Small intestine (tissue), 7 donors: ENCODE results near the gene ADAMTS20. TPM values are rescaled to one million over a fixed set of nuclear protein-coding genes. Genes with fewer than 3 reads are reported as not detected.

Experiments used
- DNase-seq, 2 donors: peaks; one replicate each; pipeline versions ENCODE4 v3.0.0 to v3.0.0-alpha.2; 2013
- FAIRE-seq: peaks from 2 replicates; lab custom pipeline; 2012; peaks lifted over from hg19 to GRCh38; lab: Jason Lieb, UNC
- H3K27ac ChIP-seq, 3 donors: one replicate each; pipeline ENCODE4 v1.5.1; 2013; ENCODE audit warnings: low read length in 2 of 3, mild to moderate bottlenecking in 2 of 3, control low read depth in 1 of 3, inconsistent platforms in 1 of 3, low read depth in 1 of 3, moderate library complexity in 1 of 3
- H3K27me3 ChIP-seq, 3 donors: one replicate each; pipeline ENCODE4 v1.6.1; 2013; ENCODE audit warnings: low read length in 3 of 3, inconsistent platforms in 1 of 3; ENCODE audit not compliant: control insufficient read depth in 3 of 3, insufficient read depth in 3 of 3
- H3K36me3 ChIP-seq, 3 donors: one replicate each; pipeline ENCODE4 v1.6.1; 2013; ENCODE audit warnings: low read length in 3 of 3, inconsistent platforms in 1 of 3, low read depth in 1 of 3, mild to moderate bottlenecking in 1 of 3, moderate library complexity in 1 of 3; ENCODE audit not compliant: control insufficient read depth in 3 of 3, insufficient read depth in 2 of 3
- H3K4me1 ChIP-seq, 3 donors: one replicate each; pipeline ENCODE4 v1.6.1; 2013; ENCODE audit warnings: low read length in 2 of 3, inconsistent platforms in 1 of 3, low read depth in 1 of 3, mild to moderate bottlenecking in 1 of 3, moderate library complexity in 1 of 3; ENCODE audit not compliant: control insufficient read depth in 3 of 3, insufficient read depth in 2 of 3
- H3K4me3 ChIP-seq, 3 donors: one replicate each; pipeline ENCODE4 v1.5.1; 2013; ENCODE audit warnings: low read length in 3 of 3, control low read depth in 1 of 3, inconsistent platforms in 1 of 3, low read depth in 1 of 3, mild to moderate bottlenecking in 1 of 3, moderate library complexity in 1 of 3
- H3K9me3 ChIP-seq, 2 donors: one replicate each; pipeline ENCODE4 v1.6.1; 2013; ENCODE audit warnings: low read depth in 1 of 2, low read length in 1 of 2; ENCODE audit not compliant: control insufficient read depth in 2 of 2, insufficient read depth in 1 of 2
- WGBS, 3 donors: extraction: QIAGEN DNeasy Blood & Tissue Kit; methylation state at CpG; one replicate each; pipeline ENCODE4 v1.1.7; 2013; 5-methylcytosine and 5-hydroxymethylcytosine counted together
- polyA plus RNA-seq, 4 donors: library from polyadenylated mRNA; stranded (reverse) in 3 of 4; unstranded in 1 of 4; fragments of 200-250 nt in 3 of 4; fragments of 120-200 nt in 1 of 4; gene quantifications; one replicate each; pipeline versions ENCODE4 v1.2.1 to v1.2.3, GENCODE V29; 2013
- donor health status: healthy with polysubstance abuse.
- donor health status: control.
- donor health status: control.
- donor health status: Bipolar disorder and iron deficiency.
- donor health status: healthy.

Gene ADAMTS20
- polyA plus RNA-seq, 4 donors, result not detected

DNA sequence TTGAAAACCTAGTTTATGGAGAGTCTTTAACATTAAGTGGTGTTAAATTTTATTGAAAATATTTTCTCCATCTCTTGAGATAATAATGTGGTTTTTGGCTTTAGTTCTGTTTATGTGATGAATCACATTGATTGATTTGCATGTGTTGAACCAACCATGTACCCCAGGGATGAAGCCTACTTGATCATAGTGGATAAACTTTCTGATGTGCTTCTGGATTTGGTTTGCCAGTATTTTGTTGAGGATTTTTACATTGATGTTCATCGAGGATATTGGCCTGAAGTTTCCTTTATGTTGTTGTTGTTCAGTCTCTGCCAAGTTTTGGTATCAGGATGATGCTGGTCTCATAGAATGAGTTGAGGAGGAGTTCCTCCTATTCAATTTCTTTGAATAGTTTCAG is 222.6 kb downstream of the ADAMTS20 start:
- 56 to 78% (median 77%) methylated on average over 1 of the region's 1 CpG for WGBS, 3 donors
- Histone ChIP-seq H3K9me3 (no peaks in the 10 kb centered on the region), H3K27me3 (no peaks in the 10 kb centered on the region), H3K27ac (no peak overlapping the region), H3K36me3 (no peaks in the 10 kb centered on the region), H3K4me3 (no peak overlapping the region), H3K4me1 (no peaks in the 10 kb centered on the region)
- DNase-seq (no peak), FAIRE-seq (no peak)

DNA sequence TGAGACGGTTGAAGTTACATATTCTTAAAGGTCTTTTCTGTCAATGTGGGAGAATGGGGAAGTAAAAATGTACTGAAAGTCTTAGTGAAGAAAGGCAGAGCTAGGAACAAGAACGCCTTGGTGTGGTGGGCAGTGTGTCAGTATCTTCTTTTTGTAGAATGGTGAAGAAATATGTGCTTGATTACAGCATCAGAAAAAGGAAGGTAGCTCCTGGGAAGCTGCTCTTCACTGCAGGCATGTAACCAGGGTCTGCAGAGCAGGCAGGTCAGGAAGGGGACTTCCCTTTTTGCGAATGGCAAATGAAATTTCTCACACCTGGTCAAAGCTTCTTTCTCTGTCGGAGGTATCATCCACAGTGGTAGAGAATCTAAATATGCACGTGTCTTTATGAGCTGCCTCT is 226.2 kb downstream of the ADAMTS20 start:
- FAIRE-seq (no peak), DNase-seq (no peak)
- WGBS, 3 donors, result 72 to 83% (median 77%) methylated on average over 5 of the region's 5 CpGs
- Histone ChIP-seq H3K4me1 (no peaks in the 10 kb centered on the region), H3K9me3 (no peaks in the 10 kb centered on the region), H3K27ac (no peak overlapping the region), H3K4me3 (no peak overlapping the region), H3K36me3 (no peaks in the 10 kb centered on the region), H3K27me3 (no peaks in the 10 kb centered on the region)

DNA sequence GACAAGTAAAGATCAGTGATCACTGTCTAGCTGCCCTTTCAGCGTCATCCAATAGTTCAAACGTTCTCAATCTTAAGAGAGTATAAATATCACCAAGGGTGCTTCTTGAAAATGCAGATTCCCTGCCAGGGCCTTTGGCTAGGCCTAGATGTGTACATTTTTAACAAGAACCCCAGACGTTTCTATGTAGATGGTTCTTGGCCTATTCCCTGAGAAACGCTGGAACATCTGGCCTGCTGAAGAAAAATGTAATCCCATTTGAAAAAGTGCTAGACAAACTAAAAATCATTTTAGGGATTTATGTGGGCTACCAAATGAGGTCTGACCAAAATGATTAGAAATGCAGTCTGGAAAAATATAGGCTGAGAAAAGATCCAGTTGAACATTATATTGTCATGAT is 231.7 kb downstream of the ADAMTS20 start:
- Histone ChIP-seq H3K27ac (no peak overlapping the region), H3K4me3 (no peak overlapping the region), H3K4me1 (no peaks in the 10 kb centered on the region), H3K27me3 (no peaks in the 10 kb centered on the region), H3K9me3 (no peaks in the 10 kb centered on the region), H3K36me3 (no peaks in the 10 kb centered on the region)
- no peak for FAIRE-seq
- no peak for DNase-seq
- WGBS, 3 donors, result 62 to 81% (median 68%) methylated on average over 4 of the region's 4 CpGs

DNA sequence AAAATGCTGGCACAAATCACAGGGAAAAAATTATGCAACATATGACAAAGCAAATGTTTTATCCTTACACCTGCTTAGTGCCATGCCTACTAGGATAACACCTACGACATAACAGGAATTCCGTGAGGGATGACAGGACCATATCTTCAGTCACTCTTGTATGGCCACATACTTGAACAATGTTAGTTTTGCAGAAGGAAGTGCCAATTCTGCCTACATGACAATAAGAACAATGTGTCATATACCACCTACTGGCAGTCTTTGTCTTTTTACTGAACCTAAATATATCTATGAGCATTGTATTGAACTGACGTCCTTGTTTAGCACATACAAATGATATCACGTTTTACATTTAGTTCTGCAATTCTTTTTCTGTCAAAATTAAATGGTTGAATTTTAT is 234.0 kb downstream of the ADAMTS20 start:
- FAIRE-seq, result no peak
- no peak overlapping the region for H3K4me3 ChIP-seq
- H3K27ac ChIP-seq, result no peak overlapping the region
- H3K27me3 ChIP-seq, result no peaks in the 10 kb centered on the region
- DNase-seq, result no peak
- 77 to 81% (median 79%) methylated on average over 4 of the region's 4 CpGs for WGBS, 3 donors
- H3K9me3 ChIP-seq, result no peaks in the 10 kb centered on the region
- H3K36me3 ChIP-seq, result no peaks in the 10 kb centered on the region
- H3K4me1 ChIP-seq, result no peaks in the 10 kb centered on the region

DNA sequence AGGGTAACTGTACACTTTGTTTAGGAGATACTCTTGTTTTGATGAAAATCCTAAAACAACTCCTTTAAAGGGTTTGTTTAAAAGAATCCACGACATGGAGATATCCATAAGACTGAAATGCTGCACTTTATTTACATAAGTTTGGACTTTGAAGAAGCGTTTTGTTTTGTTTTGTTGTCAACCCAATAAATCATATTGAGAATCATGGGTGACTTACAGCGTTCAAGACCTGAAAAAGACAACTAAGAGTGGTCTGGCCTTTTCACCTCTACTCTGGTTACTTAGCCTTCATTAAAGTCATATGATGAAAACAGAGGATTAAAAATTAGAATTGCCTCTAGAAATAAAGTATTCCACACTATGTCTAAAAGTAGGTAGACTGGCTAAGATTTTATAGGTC is 234.8 kb downstream of the ADAMTS20 start:
- DNase-seq, result no peak
- FAIRE-seq, result no peak
- Histone ChIP-seq H3K9me3 (no peaks in the 10 kb centered on the region), H3K4me1 (no peaks in the 10 kb centered on the region), H3K27ac (no peak overlapping the region), H3K27me3 (no peaks in the 10 kb centered on the region), H3K36me3 (no peaks in the 10 kb centered on the region), H3K4me3 (no peak overlapping the region)
- 41 to 61% (median 44%) methylated on average over 3 of the region's 3 CpGs for WGBS, 3 donors

DNA sequence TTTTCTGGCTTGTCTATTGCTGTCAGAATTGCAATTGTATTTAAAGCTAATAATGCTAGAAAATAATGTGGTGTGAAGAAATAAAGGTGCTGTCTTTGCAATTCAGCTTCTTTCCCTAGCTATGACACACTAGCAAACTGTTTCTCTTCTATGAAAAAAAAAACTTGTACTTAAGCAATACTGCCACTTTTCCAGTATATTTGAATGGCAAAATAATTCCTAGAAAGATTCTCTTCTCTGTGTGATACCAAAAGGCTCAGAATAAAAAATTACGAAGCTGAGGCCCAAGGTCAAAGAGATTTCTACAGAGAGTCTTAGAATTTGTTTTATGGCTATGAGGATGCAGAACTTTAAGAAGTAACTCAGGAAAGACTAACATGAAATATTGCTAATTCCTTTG is 235.5 kb downstream of the ADAMTS20 start:
- H3K27ac ChIP-seq, result no peak overlapping the region
- no peaks in the 10 kb centered on the region for H3K9me3 ChIP-seq
- H3K4me3 ChIP-seq, result no peak overlapping the region
- H3K27me3 ChIP-seq, result no peaks in the 10 kb centered on the region
- FAIRE-seq, result no peak
- no peaks in the 10 kb centered on the region for H3K36me3 ChIP-seq
- no peak for DNase-seq
- H3K4me1 ChIP-seq, result no peaks in the 10 kb centered on the region
- WGBS, 3 donors, result 51 to 67% (median 59%) methylated on average over 1 of the region's 1 CpG

DNA sequence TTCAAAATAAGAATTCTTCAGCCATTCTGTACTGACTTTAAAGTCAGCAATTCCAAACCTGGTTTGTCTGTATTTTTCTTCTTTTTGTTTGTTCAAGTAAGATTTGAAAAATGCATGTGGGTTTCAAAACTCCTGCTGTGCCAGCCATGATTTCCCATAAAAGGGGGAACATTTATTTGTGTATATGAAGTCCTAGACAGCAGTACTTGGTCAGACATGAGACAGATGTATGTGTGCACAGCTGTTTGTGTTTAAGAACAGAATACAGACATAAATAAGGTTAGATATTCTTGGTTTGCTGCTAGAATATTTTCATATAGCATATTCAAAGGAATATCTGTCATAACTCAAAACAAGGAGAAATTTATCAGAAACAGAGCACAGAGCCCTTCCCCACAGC is 236.0 kb downstream of the ADAMTS20 start:
- Histone ChIP-seq H3K36me3 (no peaks in the 10 kb centered on the region), H3K27ac (no peak overlapping the region), H3K4me3 (no peak overlapping the region), H3K9me3 (no peaks in the 10 kb centered on the region), H3K4me1 (no peaks in the 10 kb centered on the region), H3K27me3 (no peaks in the 10 kb centered on the region)
- FAIRE-seq (no peak), DNase-seq (no peak)

DNA sequence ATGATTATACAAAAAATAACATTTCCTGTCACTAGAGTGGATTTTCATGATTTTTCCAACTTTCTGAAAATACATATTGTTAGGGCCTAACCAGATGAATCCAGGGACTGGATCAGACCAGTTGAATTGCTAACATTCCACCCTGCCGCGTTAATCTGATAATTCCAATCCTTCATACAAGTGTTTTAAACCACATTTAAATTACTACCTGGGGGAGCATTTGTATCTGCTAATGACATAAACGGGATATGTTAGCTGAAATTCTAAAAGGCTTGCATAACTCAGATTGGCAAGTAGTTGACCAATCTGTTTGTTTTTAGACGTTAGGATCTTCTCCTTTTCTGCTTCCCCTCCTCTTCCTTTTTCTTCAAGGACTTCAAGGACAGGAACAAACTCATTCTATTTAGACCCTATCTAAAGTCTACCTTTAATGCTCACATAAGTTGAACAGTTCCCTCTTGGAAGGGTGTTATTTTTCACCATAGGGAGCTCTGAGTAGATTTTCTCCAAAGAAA is 239.0 kb downstream of the ADAMTS20 start:
- no peaks in the 10 kb centered on the region for H3K4me1 ChIP-seq
- H3K9me3 ChIP-seq, result no peaks in the 10 kb centered on the region
- H3K36me3 ChIP-seq, result no peaks in the 10 kb centered on the region
- no peak for FAIRE-seq
- no peaks in the 10 kb centered on the region for H3K27me3 ChIP-seq
- no peak overlapping the region for H3K27ac ChIP-seq
- no peak overlapping the region for H3K4me3 ChIP-seq
- DNase-seq, result no peak
- WGBS, 3 donors, result 71 to 89% (median 76%) methylated on average over 4 of the region's 4 CpGs

DNA sequence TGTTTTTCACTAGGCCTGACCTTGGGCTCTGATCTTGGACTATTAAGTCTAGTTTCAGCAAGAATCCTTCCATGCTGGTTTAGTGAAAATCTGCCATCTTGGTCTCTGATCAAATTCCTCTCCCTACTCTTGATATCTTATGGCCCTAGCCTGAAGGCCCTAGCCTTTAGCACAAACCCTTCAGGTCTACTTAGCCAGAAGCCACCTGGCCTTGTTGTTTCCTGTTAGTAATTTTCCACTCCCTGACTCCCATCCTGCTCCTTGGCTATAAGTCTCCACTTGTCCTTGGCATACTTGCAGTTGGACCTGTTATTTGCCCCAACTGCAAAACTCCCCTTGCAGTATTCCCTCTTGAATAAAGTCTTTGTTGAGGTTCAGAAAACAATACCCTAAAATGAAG is 241.4 kb downstream of the ADAMTS20 start:
- no peak for DNase-seq
- Histone ChIP-seq H3K4me1 (no peaks in the 10 kb centered on the region), H3K9me3 (no peaks in the 10 kb centered on the region), H3K4me3 (no peak overlapping the region), H3K27ac (no peak overlapping the region), H3K36me3 (no peaks in the 10 kb centered on the region), H3K27me3 (no peaks in the 10 kb centered on the region)
- no peak for FAIRE-seq
